Endothelial cell of umbilical vein (primary cell): ENCODE results near the gene PITPNM3.

Experiments
- CTCF ChIP-seq, 2 donors: IDR thresholded peaks; 1 replicate in 1 of 2; 2 replicates in 1 of 2; pipeline ENCODE4 v1.5.1; 2011; ENCODE audit warnings: low read length in 2 of 2, mild to moderate bottlenecking in 2 of 2, moderate library complexity in 2 of 2, control low read depth in 1 of 2, inconsistent platforms in 1 of 2, low read depth in 1 of 2; ENCODE audit not compliant: insufficient read depth in 1 of 2; ENCODE audit errors: extremely low read depth in 1 of 2
- EZH2 ChIP-seq: IDR thresholded peaks from 2 replicates; pipeline ENCODE4 v1.6.1; 2012; ENCODE audit warnings: borderline replicate concordance, low read depth, mild to moderate bottlenecking, moderate library complexity, low read length, inconsistent platforms; ENCODE audit not compliant: severe bottlenecking
- GATA2 ChIP-seq: IDR thresholded peaks from 2 replicates; pipeline ENCODE4 v1.7.0; 2011; ENCODE audit warnings: low read depth, mild to moderate bottlenecking, moderate library complexity, mixed read lengths, low read length; ENCODE audit not compliant: insufficient read length, insufficient read depth
- MAX ChIP-seq: IDR thresholded peaks from 2 replicates; pipeline ENCODE4 v1.6.1; 2011; ENCODE audit not compliant: insufficient read depth, insufficient read length
- POLR2A ChIP-seq: IDR thresholded peaks from 2 replicates; pipeline ENCODE4 v1.6.1; 2012; ENCODE audit warnings: low read depth, mild to moderate bottlenecking, control low read depth, low read length
- POLR2AphosphoS5 ChIP-seq: IDR thresholded peaks from 2 replicates; pipeline ENCODE4 v1.6.1; 2012; ENCODE audit warnings: low read depth, mild to moderate bottlenecking, control low read depth, low read length, moderate library complexity; ENCODE audit not compliant: insufficient read depth

GRCh38 chr17:6508519-6509030 lies 47.8 kb downstream of the PITPNM3 start:
- no peak for TF ChIP-seq POLR2AphosphoS5
- no peak for TF ChIP-seq GATA2
- no peak for TF ChIP-seq CTCF (IDR thresholded peaks at IDR 0.05; ENCODE audit: extremely low read depth in 1 of 2, insufficient read depth in 1 of 2, low read depth in 1 of 2, low read length in 2 of 2)
- no peak for TF ChIP-seq POLR2A
- TF ChIP-seq EZH2 = no peak
- TF ChIP-seq MAX = no peak
